K562 (cell line): ENCODE measurements around the gene OBSCN. TPM values are rescaled to one million over a fixed set of nuclear protein-coding genes. Genes with fewer than 3 reads are reported as not detected.
A peak's percentile ranks its signal among the peaks of the same experiment; 100 is the strongest.

Source experiments
- AFF1 ChIP-seq, 2 experiments: fragments of 450-650 bp; IDR thresholded peaks; 2 replicates each; pipeline ENCODE4 v1.6.1; 2018; ENCODE audit warnings: mild to moderate bottlenecking in 2 of 2, low read depth in 1 of 2; ENCODE audit not compliant: partially characterized antibody in 2 of 2
- CBX1 ChIP-seq: sonication (generic); IDR thresholded peaks from 2 replicates; pipeline ENCODE4 v1.6.1; 2016; ENCODE audit warnings: antibody characterized with exemption, low read depth, mild to moderate bottlenecking
- ETS2 ChIP-seq: IDR thresholded peaks from 2 replicates; pipeline ENCODE4 v1.6.1; 2016; ENCODE audit warnings: borderline replicate concordance, missing genetic modification characterization, mild to moderate bottlenecking, moderate library complexity, missing compliant biosample characterization; ENCODE audit not compliant: poor library complexity, severe bottlenecking
- FIP1L1 ChIP-seq: fragments of 200-400 bp; formaldehyde crosslinking; IDR thresholded peaks from 2 replicates; pipeline ENCODE4 v1.6.1; 2018; ENCODE audit warnings: mild to moderate bottlenecking, low read depth, low read length; ENCODE audit not compliant: poor library complexity, severe bottlenecking
- MAFG ChIP-seq: fragments of 450-650 bp; conservative IDR thresholded peaks from 2 replicates; pipeline ENCODE4 v1.6.1; 2016; ENCODE audit warnings: missing genetic modification characterization, missing compliant biosample characterization
- MECOM ChIP-seq: fragments of 250-450 bp; sonication (Bioruptor Pico); IDR thresholded peaks from 2 replicates; pipeline ENCODE4 v1.8.0; 2022; ENCODE audit warnings: inconsistent platforms
- MEIS2 ChIP-seq: fragments of 450-650 bp; IDR thresholded peaks from 2 replicates; pipeline ENCODE4 v1.6.1; 2014; ENCODE audit warnings: mild to moderate bottlenecking; ENCODE audit not compliant: partially characterized antibody
- MLLT1 ChIP-seq, 2 experiments: fragments of 450-650 bp; IDR thresholded peaks; 2 replicates each; pipeline ENCODE4 v1.6.1; 2016
- NFIC ChIP-seq: fragments of 450-650 bp; IDR thresholded peaks from 2 replicates; pipeline ENCODE4 v1.6.1; 2017; ENCODE audit warnings: mild to moderate bottlenecking, inconsistent platforms
- NR2C1 ChIP-seq, 2 experiments: fragments of 450-650 bp; IDR thresholded peaks; 2 replicates each; pipeline ENCODE4 v1.6.1; 2017; ENCODE audit warnings: mild to moderate bottlenecking in 2 of 2, antibody characterized with exemption in 1 of 2, inconsistent platforms in 1 of 2, missing compliant biosample characterization in 1 of 2, missing genetic modification characterization in 1 of 2
- PPARD ChIP-seq: fragments of 250-450 bp; sonication (Bioruptor Pico); IDR thresholded peaks from 2 replicates; pipeline ENCODE4 v1.8.0; 2022; ENCODE audit warnings: inconsistent platforms, mild to moderate bottlenecking, moderate library complexity
- TEAD4 ChIP-seq, 2 experiments: sonication (generic) in 1 of 2; formaldehyde crosslinking in 1 of 2; IDR thresholded peaks; 2 replicates each; pipeline versions ENCODE4 v1.6.1 to v1.8.0; 2012 to 2022; ENCODE audit warnings: borderline replicate concordance in 1 of 2, inconsistent platforms in 1 of 2, low read length in 1 of 2, mild to moderate bottlenecking in 1 of 2, missing genetic modification reagents in 1 of 2
- TRIM28 ChIP-seq: fragments of 450-650 bp; IDR thresholded peaks from 2 replicates; pipeline ENCODE4 v1.6.1; 2017
- polyA plus RNA-seq, 8 experiments: library from polyadenylated mRNA; depleted of rRNA in 4 of 8; stranded (reverse) in 5 of 8; unstranded in 3 of 8; fragments of >200 nt; fragmentation: Nextera tagmentation in 2 of 8; fragmentation: Illumina TruSeq in 1 of 8; extraction: Ambion mirVana in 2 of 8; extraction: Trizol in 1 of 8; gene quantifications; 2 replicates each; pipeline versions ENCODE4 v1.2.1 to v1.2.3, GENCODE V29; 2011 to 2014; ENCODE audit warnings: inconsistent platforms in 1 of 8, missing spikeins in 1 of 8
- total RNA-seq, 7 experiments: library from RNA; depleted of rRNA in 6 of 7; stranded (reverse); fragments of >200 nt in 6 of 7; fragmentation: Illumina TruSeq in 2 of 7; extraction: Trizol in 2 of 7; gene quantifications; 2 replicates each; pipeline versions ENCODE4 v1.2.1 to v1.2.3, GENCODE V29; 2011 to 2021; ENCODE audit warnings: low replicate concordance in 1 of 7

OBSCN gene
- total and polyA plus RNA-seq, 9 of the 15 experiments (the other 6 are each of a cell fraction or from before 2014, with no cell fraction given) = 0.18 to 19.7 (median 3.6) TPM

- TF ChIP-seq NR2C1 (IDR thresholded peaks at IDR 0.05) (peak; percentile 8; the same call in 1 of the 2 replicates), NR2C1 (tag; IDR thresholded peaks at IDR 0.05) (no peak), MAFG (tag) (peak; percentile 72), PPARD (no peak), MEIS2 (no peak), ETS2 (tag) (no peak), MECOM (CRISPR knock-in tag) (peak; percentile 40; the same call in 1 of the 2 replicates), AFF1 (IDR thresholded peaks at IDR 0.05; ENCODE audit: low read depth in 1 of 2, partially characterized antibody in 2 of 2) (peak; percentile 57 to 62), TEAD4 (IDR thresholded peaks at IDR 0.05; ENCODE audit: low read length) (peak; percentile 45; the same call in 1 of the 2 replicates), TEAD4 (CRISPR knock-in tag; IDR thresholded peaks at IDR 0.05; ENCODE audit: borderline replicate concordance) (no peak), NFIC (0 out of 2 replicates have a peak, but pooled peaks have one; percentile 10), TRIM28 (peak; percentile 100), FIP1L1 (no peak), CBX1 (peak; percentile 98), MLLT1 (IDR thresholded peaks at IDR 0.05) (peak; percentile 69 to 83; a peak in 2 of 4 replicates)
These were observed 8.8 kb upstream of the OBSCN start (continued) for GRCh38 chr1:228198977-228199590.
